T-helper 22 cell (primary cell): ENCODE measurements around the gene KCNJ16.

ENCODE experiments used
- DNase-seq: peaks from one replicate; pipeline ENCODE4 v3.0.0-alpha.2; 2020; ENCODE audit warnings: low read depth

KCNJ16 gene

GRCh38 chr17:70098030-70098429 lies 23.0 kb downstream of the KCNJ16 start:
- no peak for DNase-seq

DNA sequence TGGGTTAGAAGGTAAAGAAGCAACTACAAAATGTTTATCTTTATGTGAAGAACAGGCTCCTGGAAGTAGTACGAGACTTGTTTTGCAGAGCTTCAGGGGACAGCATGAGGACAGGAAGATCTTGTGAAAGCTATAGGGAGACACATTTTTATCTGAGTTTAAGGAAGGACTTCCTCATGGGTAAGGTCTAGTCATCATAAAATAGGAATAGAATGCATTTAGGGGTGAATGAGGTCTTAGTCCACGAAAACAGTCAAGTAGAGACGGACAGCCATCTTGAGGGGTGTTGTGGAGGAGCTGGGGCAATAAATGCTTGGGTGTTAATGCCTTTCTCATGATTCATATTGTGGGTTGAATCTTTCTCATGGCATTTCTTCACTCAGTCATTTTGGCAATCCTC lies 24.3 kb downstream of the KCNJ16 start:
- DNase-seq: no peak

DNA sequence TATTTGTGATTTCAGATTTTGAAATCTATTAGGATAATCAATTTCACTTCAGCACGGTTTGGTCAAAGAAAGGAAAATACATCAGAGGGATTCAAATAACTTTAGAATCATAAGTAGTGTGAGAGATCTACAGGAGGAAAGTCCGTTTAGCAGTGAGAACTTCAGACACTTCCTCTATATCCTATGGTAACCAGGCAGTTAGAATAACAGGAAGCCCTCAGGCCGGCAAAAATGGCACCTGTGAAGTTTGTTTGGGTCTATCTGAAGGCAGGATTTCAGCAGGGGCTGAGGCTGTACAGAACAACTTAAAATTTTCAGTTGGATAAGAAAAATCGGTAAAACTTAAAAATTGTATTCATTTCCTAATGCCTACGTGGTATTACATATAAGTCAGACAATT lies 24.9 kb downstream of the KCNJ16 start:
- DNase-seq: no peak

DNA sequence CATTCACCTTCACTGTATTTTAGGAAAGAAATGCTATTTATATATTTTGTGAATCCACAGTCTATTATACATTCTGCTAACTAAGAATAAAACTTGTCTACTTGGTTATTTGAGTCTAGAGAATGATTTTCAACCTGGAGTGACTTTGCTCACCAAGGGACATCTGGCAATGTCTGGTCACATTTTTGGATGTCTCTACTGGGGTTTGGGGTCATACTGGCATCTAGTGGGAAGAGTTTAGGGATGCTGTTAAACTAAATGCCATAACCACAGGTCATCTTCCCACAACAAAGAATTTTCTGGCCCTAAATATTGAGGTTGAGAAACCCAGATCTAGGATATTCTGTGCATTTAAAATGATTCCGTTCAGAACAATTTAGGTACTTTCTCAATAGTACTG lies 26.0 kb downstream of the KCNJ16 start:
- DNase-seq: no peak

- DNase-seq: no peak
Observed at GRCh38 chr17:70102531-70102930, 27.5 kb downstream of the KCNJ16 start.

DNA sequence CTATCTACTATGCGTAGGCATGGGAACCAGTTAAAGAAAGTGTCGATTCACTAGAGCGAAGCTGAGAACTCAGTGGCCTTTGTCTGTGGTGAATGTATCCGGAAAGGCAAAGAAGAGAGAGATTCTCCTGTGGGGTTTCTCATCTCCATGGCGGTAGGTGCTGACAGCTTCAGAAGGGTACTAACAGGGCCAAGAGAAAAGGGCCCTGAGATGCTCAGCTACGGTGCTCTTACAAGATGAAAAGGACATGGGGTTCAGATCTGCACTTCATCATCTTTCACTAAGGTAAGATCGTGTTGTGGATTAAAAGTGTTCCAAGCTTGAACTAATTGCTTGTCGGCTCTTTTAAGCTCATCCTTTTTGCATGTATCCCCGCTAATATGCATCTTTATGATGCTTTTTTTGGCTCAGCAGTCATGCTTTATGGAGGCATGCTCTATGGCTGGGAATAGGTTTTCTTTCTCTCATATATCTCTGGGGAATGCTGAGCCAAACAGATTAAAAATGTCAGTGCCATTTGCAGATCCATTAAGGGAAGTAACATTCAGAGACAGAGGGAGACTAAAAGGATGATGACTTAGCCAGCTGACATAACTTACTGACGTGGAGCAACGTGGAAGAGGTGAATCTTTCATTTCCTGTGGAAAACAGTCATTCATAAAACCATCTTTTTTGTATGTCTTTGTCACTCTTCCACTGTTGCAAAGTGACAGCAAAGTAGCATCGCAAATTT lies 29.9 kb downstream of the KCNJ16 start:
- DNase-seq: no peak

DNA sequence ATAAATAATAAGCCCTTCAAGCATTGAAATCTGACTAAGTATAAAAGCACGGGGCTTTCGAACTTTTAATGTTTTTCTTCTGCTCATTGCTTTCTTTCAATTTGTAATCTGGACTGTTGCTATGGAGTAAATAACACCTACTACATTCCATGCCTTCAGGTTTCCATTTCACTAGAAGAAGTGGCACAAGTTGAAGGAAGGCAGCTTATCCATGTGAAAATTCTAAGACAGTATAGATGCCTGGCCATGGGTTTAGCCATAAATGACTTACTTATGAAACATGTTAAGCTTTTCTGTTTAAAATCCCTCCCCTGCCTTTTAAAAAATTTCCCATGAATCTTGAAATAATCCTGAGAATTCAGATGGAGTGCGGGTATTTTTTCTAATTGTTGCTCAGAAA lies 30.6 kb downstream of the KCNJ16 start:
- no peak for DNase-seq

GRCh38 chr17:70106551-70106950 lies 31.5 kb downstream of the KCNJ16 start:
- DNase-seq: no peak

DNA sequence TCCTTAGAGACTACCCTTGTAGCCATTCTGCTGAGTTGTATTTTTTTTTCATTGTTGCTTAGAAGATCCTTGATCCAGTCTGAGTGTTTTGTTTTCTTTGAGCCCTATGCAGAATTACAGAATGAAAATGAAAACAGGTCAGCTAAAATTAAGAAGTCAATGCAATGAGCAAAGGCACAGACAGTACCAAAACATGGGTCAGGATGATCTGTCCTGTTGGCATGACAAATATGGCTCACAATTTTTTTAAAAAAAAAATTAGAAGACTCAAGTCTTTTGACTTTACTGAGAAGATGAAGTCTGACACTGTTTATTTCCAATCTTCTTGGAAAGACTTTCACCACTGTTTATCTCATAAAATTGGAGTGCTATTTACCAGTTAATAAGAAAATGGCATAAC lies 32.4 kb downstream of the KCNJ16 start:
- no peak for DNase-seq

DNA sequence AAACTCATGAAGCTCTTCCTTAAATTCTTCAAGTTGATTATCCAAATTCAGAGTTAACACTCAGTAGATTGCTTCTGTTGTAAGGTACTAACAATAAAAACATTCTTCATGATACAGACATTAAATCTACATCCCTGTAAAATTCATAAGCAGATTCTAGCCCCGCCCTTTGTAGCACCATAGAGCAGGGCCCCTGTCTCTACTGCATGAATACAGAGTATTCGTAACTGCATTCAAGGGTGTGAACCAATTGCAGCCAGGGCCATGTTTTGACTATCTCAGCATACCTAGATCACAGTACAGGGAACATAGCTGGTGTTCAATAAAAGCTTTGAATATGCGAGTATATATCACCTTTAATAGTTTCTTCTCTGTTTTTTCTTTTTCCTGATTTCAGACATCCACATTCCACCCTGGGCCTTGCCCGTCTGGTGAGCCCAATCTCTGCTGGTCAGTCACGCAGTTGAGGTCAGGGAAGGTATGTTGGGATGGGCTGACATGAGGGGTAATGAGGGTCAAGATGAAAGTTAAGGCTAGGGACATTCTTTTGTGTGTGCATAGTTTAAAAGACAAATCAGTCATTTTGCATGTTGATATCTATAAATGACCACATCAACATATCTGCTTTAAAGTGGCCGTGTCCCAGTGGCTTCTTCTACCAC lies 33.0 kb downstream of the KCNJ16 start:
- DNase-seq: no peak

DNA sequence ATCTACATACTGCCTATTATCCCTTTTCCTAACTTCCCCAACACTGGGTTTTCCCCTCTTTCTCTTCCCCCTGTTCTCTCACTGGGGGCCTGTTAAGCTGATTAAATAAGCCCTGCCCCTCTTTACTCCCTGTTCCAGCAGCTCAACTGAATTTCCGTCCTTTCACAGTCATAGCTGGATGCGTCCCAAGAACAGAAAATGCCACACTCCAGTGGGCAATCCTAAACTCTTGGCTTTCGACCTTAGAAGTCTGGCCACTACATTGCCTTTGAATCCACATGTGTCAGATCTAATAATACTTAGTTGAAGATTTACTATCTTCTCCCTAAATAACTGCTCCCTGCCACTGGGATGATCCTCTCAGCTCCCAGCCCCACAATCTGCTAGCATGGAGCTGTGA lies 34.5 kb downstream of the KCNJ16 start:
- no peak for DNase-seq

DNA sequence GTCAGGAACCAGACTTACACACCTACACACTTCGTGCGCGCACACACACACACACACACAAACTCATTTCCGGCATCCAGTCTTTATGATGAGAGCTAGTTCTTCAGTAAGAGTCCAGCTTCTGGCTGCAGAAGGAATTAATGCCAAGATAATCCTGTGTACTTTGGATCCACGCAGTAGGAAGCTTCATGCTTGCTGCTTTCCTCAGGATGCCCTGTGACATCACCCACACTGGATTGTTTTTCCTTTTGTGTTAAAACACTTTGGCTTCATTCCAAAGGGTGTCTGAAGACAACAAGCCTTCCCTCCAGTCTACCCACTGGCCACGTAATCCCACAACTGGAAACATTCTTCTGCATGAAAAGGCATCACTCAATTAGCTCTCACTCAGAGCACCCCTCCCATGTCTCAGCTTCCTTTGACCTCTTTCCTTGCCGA lies 35.4 kb downstream of the KCNJ16 start:
- DNase-seq: no peak

DNA sequence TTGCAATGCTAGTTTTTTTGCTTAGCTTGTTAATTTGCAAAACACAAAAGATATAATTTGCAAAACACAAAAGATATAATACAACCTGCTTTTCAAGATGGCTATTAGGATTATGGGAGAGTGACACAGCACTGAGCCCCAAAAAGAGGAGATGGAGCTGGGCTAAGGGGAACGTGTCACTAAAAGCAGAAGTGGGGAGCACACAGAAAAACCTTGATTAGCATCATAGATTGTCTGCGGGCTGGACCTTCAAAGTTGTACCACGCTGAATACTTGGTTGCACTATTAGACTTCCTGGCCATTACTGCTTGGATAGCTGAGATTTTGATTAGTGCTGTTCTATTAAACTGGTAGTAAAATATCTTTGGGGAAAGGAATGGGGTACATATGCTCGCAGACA lies 36.2 kb downstream of the KCNJ16 start:
- no peak for DNase-seq

DNA sequence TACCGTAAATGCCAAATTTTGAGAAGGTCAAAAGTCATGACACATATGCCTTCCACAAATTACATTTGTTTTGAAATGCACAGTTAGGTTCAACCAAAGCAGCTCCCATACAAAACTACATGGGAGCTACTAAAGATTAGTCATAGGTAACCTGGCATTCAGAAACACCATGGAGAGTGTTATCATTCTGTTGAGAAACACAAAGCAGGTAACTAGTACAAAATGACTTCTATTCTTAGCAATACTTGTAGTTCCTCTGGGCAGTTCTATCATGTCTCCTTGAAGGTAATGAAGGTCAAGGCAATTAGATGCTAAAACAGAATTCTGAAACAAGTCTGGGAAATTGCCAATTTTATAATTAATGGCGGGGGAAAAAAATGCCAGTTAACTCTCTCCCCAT lies 39.4 kb downstream of the KCNJ16 start:
- DNase-seq: no peak

GRCh38 chr17:70115126-70115525 lies 40.1 kb downstream of the KCNJ16 start:
- no peak for DNase-seq

DNA sequence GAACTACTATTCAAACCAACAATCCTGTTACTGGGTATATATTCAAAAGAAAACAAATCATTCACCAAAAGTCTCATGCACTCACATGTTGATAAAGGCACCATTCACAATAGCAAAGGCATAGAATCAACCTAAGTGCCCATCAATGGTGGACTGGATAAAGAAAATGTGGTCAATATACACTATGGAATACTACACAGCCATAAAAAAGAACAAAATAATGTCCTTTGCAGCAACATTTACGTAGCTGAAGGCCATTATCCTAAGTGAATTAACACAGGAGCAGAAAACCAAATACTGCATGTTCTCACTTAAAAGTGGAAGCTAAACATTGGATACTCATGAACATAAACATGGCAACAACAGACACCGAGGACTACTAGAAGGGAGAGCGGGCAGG lies 41.9 kb downstream of the KCNJ16 start:
- no peak for DNase-seq

- no peak for DNase-seq
Observed at GRCh38 chr17:70119545-70119944, 44.5 kb downstream of the KCNJ16 start.

GRCh38 chr17:70119983-70120382 lies 45.0 kb downstream of the KCNJ16 start:
- no peak for DNase-seq

- no peak for DNase-seq
Observed at GRCh38 chr17:70120425-70120824, 45.4 kb downstream of the KCNJ16 start.

DNA sequence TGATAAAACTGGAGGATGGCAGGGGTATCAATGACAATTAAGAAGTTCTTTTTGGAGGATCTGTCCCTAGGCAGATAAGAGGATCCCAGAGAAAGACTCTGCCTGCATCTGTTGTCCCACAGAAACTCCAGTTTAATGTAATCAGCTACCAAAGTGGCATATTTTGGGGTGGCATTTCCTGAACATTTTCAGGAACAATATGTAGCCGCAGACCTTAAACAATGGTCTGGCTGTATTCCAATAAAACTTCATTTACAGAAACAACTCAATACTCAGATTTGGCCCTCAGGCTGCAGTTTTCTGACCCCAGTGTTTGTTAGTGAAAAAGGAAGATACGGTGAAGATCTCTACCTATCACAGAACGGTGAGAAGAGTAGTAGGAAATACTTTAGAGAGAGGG lies 46.1 kb downstream of the KCNJ16 start:
- DNase-seq: no peak

- DNase-seq: no peak
Observed at GRCh38 chr17:70123193-70123592, 48.2 kb downstream of the KCNJ16 start.

- no peak for DNase-seq
Observed at GRCh38 chr17:70124723-70125122, 49.7 kb downstream of the KCNJ16 start.

- DNase-seq: no peak
Observed at GRCh38 chr17:70127221-70127873, 52.3 kb downstream of the KCNJ16 start.
